Activated T-helper 1 cell treated with anti-CD3 and anti-CD28 coated beads, Interleukin-12 subunit alpha, Interleukin-12 subunit beta, Interleukin-2, Interleukin-4 antibody, amounts not matched to agents 30 ng/mL and 10 ng/mL and 1 ng/mL, durations not matched to agents 14 hours and 24 hours and 36 hours (primary cell): ENCODE data around the gene ARFRP1. TPM values are rescaled to one million over a fixed set of nuclear protein-coding genes. Genes with fewer than 3 reads are reported as not detected.
A peak's percentile ranks its signal among the peaks of the same experiment; 100 is the strongest.

Experiments used
- DNase-seq: peaks from one replicate; pipeline ENCODE4 v3.0.0; 2021; ENCODE audit warnings: low spot score
- H3K27ac Mint-ChIP-seq: one replicate; pipeline ENCODE4 v1.8.0; 2021; ENCODE audit warnings: mild to moderate bottlenecking, mixed read lengths
- H3K27me3 Mint-ChIP-seq: one replicate; pipeline ENCODE4 v1.8.0; 2022; ENCODE audit warnings: mild to moderate bottlenecking, moderate library complexity, mixed read lengths; ENCODE audit not compliant: insufficient read depth
- H3K36me3 Mint-ChIP-seq: one replicate; pipeline ENCODE4 v1.8.0; 2021; ENCODE audit warnings: low read depth, mixed read lengths
- H3K4me1 Mint-ChIP-seq: one replicate; pipeline ENCODE4 v1.8.0; 2021; ENCODE audit warnings: low read depth, mixed read lengths
- H3K4me3 Mint-ChIP-seq: one replicate; pipeline ENCODE4 v1.8.0; 2021; ENCODE audit warnings: mild to moderate bottlenecking, moderate library complexity, mixed read lengths
- H3K9me3 Mint-ChIP-seq: one replicate; pipeline ENCODE4 v1.8.0; 2021; ENCODE audit warnings: mixed read lengths
- intact Hi-C: fragments of 100-400 bp; cut with micrococcal nuclease; formaldehyde crosslinking; loops from one replicate; pipeline ENCODE4 v1.15.1; 2024
- total RNA-seq: library from RNA; stranded (reverse); gene quantifications from 2 replicates; pipeline ENCODE4 v1.2.3, GENCODE V29; 2022

ARFRP1 gene
- total RNA-seq, 1 donor from 2014 or later = 73.5 TPM

DNA sequence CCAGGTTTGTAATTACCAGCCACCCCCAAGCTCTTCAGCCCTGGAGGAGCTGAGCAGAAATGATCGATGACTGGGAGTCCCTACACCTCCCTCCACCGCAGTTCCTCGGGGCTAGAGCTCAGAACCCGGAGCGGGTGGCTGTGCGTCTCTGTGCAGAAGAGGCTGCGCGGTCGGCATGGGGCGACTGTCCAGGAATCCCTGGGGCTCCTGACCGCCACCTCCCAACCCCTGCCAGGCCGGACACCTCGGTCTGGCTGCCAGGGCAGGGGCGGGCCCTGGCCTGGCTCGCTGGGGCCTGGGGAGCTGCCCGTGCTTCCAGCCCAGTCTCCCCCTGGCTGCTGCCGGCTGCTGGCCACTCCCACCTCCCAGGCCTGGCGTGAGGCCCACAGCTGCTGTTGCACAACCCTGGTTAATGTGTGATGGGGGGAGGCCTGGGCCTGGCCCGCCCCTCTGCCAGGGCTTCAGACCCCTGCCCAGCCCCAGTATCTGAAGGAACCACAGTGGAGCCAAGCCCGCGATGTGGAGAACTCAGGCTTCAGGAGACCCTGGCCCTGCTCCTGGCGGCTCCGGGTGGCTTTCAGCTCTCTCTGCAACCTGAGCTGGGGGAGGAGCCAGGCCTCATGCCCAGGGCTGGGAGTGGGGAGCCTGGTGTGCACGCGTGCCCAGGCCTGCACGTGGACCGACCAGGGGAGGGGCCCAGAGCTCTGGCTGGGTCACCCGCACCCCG, 33.0 kb upstream of the ARFRP1 start:
- Mint-ChIP-seq H3K9me3 (no peaks in the 10 kb centered on the region), H3K4me3 (peak overlapping the region; percentile 53), H3K36me3 (peaks cover 13% of the 10 kb centered on the region), H3K27me3 (no peaks in the 10 kb centered on the region), H3K4me1 (peaks cover 10% of the 10 kb centered on the region), H3K27ac (no peak overlapping the region)
- intact Hi-C loops = loop anchor here (1.0 kb wide), 1 partner anchor 11 kb away; no protein-coding TSS in a partner anchor
- DNase-seq = no peak

DNA sequence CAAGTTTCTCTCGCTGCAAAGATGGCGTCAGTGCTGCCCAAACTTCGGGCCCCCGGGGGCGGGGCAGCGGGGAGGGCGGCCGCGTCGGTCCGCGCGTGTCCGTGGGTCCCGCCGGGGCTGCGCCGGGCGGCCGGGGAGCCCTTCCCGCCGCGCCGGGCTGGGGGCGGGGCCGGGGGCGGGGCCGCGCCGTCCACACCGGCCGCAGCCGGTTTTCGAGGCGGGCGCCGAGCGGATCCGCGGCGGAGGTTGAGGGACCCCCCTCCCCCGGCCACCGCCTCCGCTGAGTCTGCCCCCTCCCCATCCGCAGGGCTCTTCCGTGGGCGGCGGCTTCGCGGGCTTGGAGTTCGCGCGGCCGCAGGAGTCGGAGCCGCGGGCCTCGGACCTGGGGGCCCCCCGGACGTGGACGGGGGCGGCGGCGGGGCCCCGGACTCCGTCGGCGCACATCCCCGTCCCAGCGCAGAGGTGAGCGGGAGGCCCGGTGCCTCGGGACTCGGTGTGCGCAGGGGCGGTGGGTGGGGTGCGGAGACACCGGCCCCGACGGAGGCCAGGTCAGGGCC, 32.4 kb upstream of the ARFRP1 start:
- intact Hi-C loops = loop anchor here (1.0 kb wide), 1 partner anchor 11 kb away; no protein-coding TSS in a partner anchor
- Mint-ChIP-seq H3K27me3 (no peaks in the 10 kb centered on the region), H3K27ac (no peak overlapping the region), H3K36me3 (peaks cover 14% of the 10 kb centered on the region), H3K9me3 (no peaks in the 10 kb centered on the region), H3K4me1 (peaks cover 11% of the 10 kb centered on the region), H3K4me3 (peak overlapping the region; percentile 53)
- DNase-seq = peak; percentile 54

DNA sequence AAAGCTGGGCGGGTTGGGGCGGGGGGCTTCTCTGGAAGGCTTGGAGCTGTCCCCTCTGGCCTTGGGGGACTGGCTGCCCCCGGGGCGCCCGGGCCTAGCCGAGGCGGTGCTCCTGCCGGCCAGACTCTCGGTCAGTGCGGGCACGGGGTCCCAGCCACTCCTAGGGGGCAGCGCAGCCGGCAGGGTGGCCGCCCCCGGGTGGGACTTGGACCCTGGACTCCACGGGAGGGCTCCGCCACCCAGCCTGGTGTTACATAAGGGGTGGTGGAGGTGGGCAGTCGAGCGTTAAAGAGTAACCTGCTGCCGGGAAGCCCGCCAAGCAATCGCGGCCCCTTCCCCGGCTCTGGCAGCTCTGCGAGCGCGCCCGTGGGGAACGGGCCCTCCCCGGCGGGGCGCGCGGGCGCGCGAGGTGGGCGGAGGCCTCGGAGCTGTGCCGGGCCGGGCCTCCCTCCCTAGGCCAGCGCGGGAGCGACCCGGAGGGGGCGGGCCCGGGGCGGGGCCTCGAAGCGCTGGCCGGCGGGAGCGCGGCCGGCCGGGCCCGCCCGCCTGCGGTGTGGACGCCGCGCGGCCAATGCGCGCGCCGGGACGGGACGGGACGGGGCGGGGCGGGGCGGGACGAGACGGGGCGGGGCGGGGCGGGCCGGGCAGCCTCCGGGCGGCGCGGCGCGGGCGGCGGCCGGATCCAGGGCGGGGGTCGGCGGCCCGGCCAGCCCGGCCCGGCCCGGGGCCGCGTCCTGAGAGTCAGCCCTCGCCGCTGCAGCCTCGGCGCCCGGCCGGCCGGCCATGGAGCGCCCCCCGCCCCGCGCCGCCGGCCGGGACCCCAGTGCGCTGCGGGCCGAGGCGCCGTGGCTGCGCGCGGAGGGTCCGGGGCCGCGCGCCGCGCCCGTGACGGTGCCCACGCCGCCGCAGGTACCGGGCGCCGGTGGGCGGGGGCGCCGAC, 31.6 kb upstream of the ARFRP1 start, which contains the start of gene SLC2A4RG:
TSS of gene SLC2A4RG (plus strand) at position 647 of the 940 bp plus-strand sequence. CDS start at position 784, 137 bp downstream.
- Mint-ChIP-seq H3K4me1 (peaks cover 11% of the 10 kb centered on the region), H3K36me3 (peaks cover 14% of the 10 kb centered on the region), H3K4me3 (peak within 1 kb of the TSS; percentile 53), H3K27ac (no peak within 1 kb of the TSS), H3K27me3 (no peaks in the 10 kb centered on the region), H3K9me3 (no peaks in the 10 kb centered on the region)
- intact Hi-C loops = loop anchor here (1.0 to 10.0 kb wide), 5 partner anchors 8 to 303 kb away; partner anchors contain the start of genes PTK6 and SAMD10
- peak; percentile 68 for DNase-seq

DNA sequence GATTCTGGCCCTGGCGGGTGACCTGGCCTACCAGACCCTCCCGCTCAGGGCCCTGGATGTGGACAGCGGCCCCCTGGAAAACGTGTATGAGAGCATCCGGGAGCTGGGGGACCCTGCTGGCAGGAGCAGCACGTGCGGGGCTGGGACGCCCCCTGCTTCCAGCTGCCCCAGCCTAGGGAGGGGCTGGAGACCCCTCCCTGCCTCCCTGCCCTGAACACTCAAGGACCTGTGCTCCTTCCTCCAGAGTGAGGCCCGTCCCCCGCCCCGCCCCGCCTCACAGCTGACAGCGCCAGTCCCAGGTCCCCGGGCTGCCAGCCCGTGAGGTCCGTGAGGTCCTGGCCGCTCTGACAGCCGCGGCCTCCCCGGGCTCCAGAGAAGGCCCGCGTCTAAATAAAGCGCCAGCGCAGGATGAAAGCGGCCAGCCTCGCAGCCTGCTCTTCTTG, 30.9 kb upstream of the ARFRP1 start:
- Mint-ChIP-seq H3K4me3 (peak overlapping the region; percentile 33), H3K36me3 (peaks cover 17% of the 10 kb centered on the region), H3K27ac (no peak overlapping the region), H3K4me1 (peaks cover 18% of the 10 kb centered on the region), H3K27me3 (no peaks in the 10 kb centered on the region), H3K9me3 (no peaks in the 10 kb centered on the region)
- intact Hi-C loops = loop anchor here (1.0 to 10.0 kb wide), 4 partner anchors 7 to 304 kb away; partner anchors contain the start of genes PTK6 and SAMD10
- DNase-seq = no peak

DNA sequence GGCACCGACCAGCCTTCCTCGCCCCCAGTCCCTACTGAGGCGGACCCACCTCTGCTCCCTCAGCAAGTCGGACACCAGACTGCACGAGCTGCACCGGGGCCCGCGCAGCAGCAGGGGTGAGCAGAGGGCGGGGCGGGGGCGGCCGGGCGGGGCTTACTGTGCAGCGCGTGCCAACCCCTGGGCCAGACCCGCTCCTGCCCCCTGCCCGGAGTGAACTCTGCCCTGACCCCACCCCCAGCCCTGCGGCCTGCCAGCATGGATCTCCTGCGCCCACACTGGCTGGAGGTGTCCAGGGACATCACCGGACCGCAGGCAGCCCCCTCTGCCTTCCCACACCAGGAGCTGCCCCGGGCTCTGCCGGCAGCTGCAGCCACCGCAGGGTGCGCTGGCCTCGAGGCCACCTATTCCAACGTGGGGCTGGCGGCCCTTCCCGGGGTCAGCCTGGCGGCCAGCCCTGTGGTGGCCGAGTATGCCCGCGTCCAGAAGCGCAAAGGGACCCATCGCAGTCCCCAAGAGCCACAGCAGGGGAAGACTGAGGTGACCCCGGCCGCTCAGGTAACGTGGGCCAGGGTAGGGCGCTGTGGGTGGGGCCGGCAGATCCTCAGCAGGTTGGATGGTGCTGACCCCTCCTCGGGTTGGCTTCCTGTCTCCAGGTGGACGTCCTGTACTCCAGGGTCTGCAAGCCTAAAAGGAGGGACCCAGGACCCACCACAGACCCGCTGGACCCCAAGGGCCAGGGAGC, 30.3 kb upstream of the ARFRP1 start:
- Mint-ChIP-seq H3K27me3 (no peaks in the 10 kb centered on the region), H3K36me3 (peaks cover 18% of the 10 kb centered on the region), H3K4me1 (peaks cover 21% of the 10 kb centered on the region), H3K4me3 (peak overlapping the region; percentile 33), H3K27ac (no peak overlapping the region), H3K9me3 (no peaks in the 10 kb centered on the region)
- DNase-seq = no peak
- intact Hi-C loops = loop anchor here (5.0 to 10.0 kb wide), 3 partner anchors 201 to 304 kb away; partner anchors contain the start of genes PTK6 and SAMD10

DNA sequence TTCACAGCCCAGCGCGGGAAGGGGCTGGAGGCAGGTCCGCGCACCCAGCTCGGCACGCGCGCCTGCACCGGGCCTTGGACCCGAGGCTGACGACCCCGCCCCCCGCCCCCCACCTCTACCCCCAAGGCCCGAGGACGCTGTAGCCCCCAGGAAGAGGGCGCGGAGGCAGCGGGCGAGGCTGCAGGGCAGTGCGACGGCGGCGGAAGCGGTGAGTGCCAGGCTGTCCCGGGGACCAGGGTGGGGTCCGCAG, 29.8 kb upstream of the ARFRP1 start:
- no peak for DNase-seq
- Mint-ChIP-seq H3K36me3 (peaks cover 18% of the 10 kb centered on the region), H3K4me1 (peaks cover 21% of the 10 kb centered on the region), H3K9me3 (no peaks in the 10 kb centered on the region), H3K4me3 (no peak overlapping the region), H3K27me3 (no peaks in the 10 kb centered on the region), H3K27ac (no peak overlapping the region)
- intact Hi-C loops = loop anchor here (5.0 to 10.0 kb wide), 3 partner anchors 200 to 305 kb away; partner anchors contain the start of genes PTK6 and SAMD10

DNA sequence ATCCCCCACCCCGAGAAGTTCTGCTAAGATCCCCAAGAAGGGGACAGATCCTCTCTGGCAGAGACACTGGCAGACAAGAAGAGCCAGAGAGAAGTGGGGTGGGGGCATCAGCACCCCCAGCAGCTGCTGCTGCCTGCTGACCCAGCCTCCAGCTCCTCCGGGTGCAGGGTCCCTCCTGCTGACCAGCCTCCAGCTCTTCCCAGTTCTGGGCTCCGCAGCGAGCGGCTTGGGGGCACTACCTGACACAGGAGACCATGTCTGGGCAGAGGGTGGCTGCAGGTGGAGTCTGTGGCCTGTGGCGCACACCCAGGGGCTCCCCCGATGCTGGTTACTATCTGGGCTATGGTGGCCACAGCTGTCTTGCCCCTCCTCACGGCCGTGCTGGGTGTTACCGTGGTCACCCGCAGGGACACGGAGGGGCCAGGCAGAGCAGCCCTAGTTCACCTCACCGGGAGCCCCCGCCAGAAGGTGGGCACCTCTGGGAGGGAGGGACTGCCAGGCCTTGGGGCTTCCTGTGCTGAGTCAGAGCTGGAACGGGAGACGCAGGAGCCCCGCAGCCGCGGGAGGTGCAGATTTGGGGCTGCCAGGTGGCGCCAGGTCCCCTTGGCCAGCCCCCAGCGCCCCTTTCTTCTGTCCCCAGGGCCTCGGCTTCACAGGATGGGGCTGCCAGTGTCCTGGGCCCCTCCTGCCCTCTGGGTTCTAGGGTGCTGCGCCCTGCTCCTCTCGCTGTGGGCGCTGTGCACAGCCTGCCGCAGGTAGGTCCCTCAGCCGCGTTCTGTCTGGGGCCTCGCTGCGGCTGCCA, 29.3 kb upstream of the ARFRP1 start:
- DNase-seq = no peak
- H3K4me3 Mint-ChIP-seq = peak overlapping the region; percentile 79
- H3K27ac Mint-ChIP-seq = no peak overlapping the region
- H3K27me3 Mint-ChIP-seq = no peaks in the 10 kb centered on the region
- peaks cover 18% of the 10 kb centered on the region for H3K36me3 Mint-ChIP-seq
- H3K9me3 Mint-ChIP-seq = no peaks in the 10 kb centered on the region
- intact Hi-C loops = loop anchor here (5.0 to 10.0 kb wide), 3 partner anchors 200 to 305 kb away; partner anchors contain the start of genes PTK6 and SAMD10
- peaks cover 21% of the 10 kb centered on the region for H3K4me1 Mint-ChIP-seq

DNA sequence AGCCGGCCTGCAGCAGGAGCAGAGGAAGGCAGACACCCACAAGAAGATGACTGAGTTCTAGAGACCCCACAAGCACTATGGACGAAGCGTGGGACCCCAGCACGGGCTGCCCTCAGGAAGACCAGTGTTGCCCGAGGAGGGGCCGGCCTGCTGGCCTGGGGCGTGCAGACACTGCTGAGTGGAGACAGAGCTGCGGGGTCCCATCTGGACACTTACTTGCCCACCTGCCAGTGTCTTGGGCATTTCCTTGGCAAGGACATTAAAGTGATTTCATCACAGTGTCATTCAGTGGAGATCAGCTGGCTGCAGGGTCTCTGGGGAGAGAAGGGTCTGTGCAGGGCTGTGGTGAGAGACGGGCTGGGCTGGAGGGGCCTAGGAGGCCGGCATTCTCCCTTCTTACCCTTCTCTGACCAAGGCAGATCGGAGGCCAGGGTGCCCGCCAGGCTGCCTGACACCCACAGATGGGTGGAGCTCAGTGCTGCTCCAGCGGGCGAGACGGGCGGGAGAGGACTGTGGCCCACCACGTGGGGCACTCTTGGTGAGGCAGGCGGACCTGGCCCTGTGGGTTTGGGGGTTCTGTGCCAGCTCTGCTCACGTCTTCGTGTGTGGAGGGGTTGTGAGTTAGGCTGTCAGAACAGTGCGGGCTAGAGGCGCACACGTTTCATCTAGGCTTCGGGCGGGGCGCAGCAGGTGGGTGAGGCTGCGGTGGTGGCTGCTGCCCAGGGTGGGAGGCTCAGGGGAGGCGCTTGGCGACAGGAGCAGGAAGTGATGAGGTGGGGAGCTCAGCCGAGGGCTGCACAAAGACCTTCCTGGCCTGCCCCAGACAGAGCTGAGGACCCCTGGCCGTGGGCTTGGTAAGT, 28.3 kb upstream of the ARFRP1 start, which contains the start of gene LIME1:
TSS of gene LIME1 (plus strand) at position 806 of the 860 bp plus-strand sequence. CDS start 886 bp downstream, outside the sequence.
- peaks cover 18% of the 10 kb centered on the region for H3K36me3 Mint-ChIP-seq
- H3K4me3 Mint-ChIP-seq = peak within 1 kb of the TSS; percentile 79
- H3K27ac Mint-ChIP-seq = peak within 1 kb of the TSS; percentile 2
- H3K27me3 Mint-ChIP-seq = no peaks in the 10 kb centered on the region
- no peaks in the 10 kb centered on the region for H3K9me3 Mint-ChIP-seq
- intact Hi-C loops = loop anchor here (5.0 to 10.0 kb wide), 3 partner anchors 199 to 306 kb away; partner anchors contain the start of genes PTK6 and SAMD10
- DNase-seq = peak; percentile 53
- peaks cover 21% of the 10 kb centered on the region for H3K4me1 Mint-ChIP-seq

DNA sequence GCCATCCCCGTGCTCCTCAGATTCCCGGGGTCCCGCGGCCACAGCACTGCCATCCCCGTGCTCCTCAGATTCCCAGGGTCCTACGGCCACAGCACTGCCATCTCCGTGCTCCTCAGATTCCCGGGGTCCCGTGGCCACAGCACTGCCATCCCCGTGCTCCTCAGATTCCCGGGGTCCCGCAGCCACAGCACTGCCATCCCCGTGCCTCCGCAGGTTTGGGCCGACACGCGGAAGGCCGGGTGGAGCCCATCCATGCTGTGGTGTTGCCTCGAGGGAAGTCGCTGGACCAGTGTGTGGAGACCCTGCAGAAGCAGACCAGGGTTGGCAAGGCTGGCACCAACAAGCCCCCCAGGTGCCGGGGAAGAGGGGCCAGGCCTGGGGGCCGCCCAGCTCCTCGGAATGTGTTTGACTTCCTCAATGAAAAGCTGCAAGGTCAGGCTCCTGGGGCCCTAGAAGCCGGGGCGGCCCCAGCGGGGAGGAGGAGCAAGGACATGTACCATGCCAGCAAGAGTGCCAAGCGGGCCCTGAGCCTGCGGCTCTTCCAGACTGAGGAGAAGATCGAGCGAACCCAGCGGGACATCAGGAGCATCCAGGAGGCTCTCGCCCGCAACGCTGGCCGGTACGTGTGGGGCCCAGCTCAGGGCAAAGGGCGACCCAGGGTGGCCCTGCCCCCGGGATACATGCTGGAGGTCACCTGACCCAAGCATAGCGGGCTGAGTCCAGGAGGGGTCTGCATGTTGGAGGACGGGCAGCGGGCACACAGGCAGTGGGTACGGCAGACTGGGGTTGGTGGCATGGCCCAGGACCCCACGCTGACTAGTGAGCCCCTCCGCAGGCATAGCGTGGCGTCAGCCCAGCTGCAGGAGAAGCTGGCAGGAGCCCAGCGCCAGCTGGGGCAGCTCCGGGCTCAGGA, 27.4 kb upstream of the ARFRP1 start:
- Mint-ChIP-seq H3K4me3 (peak overlapping the region; percentile 79), H3K27ac (no peak overlapping the region), H3K4me1 (peaks cover 21% of the 10 kb centered on the region), H3K9me3 (no peaks in the 10 kb centered on the region), H3K36me3 (peaks cover 18% of the 10 kb centered on the region), H3K27me3 (no peaks in the 10 kb centered on the region)
- DNase-seq = no peak
- intact Hi-C loops = loop anchor here (5.0 to 10.0 kb wide), 4 partner anchors 98 to 307 kb away; partner anchors contain the start of genes PTK6 and SAMD10
